ENCODE data around the gene PTPRG. TPM values are rescaled to one million over a fixed set of nuclear protein-coding genes. Genes with fewer than 3 reads are reported as not detected.

The PTPRG gene
- total and polyA plus RNA-seq, 5 experiments from 2014 or later: not detected

- Mint-ChIP-seq H3K9me3 (no peaks in the 10 kb centered on the region), H3K4me1 (no peaks in the 10 kb centered on the region), H3K27ac (no peak overlapping the region), H3K4me3 (no peak overlapping the region), H3K27me3 (peaks cover 2 to 25% (median 8%) of the 10 kb centered on the region in 5 donors), H3K36me3 (no peaks in the 10 kb centered on the region)
- ATAC-seq: no peak
- POLR2A ChIA-PET: no interaction called here
- no peak for DNase-seq
Measured at GRCh38 chr3:62242831-62243509, 681.6 kb downstream of the PTPRG start.

- POLR2A ChIA-PET: no interaction called here
- Mint-ChIP-seq H3K36me3 (no peaks in the 10 kb centered on the region), H3K4me3 (no peak overlapping the region), H3K4me1 (no peaks in the 10 kb centered on the region), H3K27me3 (peaks cover 0 to 24% (median 3%) of the 10 kb centered on the region in 5 donors), H3K27ac (no peak overlapping the region), H3K9me3 (no peaks in the 10 kb centered on the region)
- ATAC-seq (no peak), DNase-seq (no peak)
Measured at GRCh38 chr3:62246094-62246493, 684.7 kb downstream of the PTPRG start.

- no peak overlapping the region for H3K27ac Mint-ChIP-seq
- H3K27me3 Mint-ChIP-seq: peaks cover 0 to 29% (median 6%) of the 10 kb centered on the region in 5 donors
- DNase-seq (no peak), ATAC-seq (no peak)
- no peaks in the 10 kb centered on the region for H3K36me3 Mint-ChIP-seq
- POLR2A ChIA-PET: no interaction called here
- no peaks in the 10 kb centered on the region for H3K4me1 Mint-ChIP-seq
- H3K9me3 Mint-ChIP-seq: no peaks in the 10 kb centered on the region
- H3K4me3 Mint-ChIP-seq: no peak overlapping the region
Measured at GRCh38 chr3:62246985-62247384, 685.6 kb downstream of the PTPRG start.

- Mint-ChIP-seq H3K4me3 (no peak overlapping the region), H3K4me1 (no peaks in the 10 kb centered on the region), H3K27me3 (peaks cover 0 to 35% (median 7%) of the 10 kb centered on the region in 5 donors), H3K36me3 (no peaks in the 10 kb centered on the region), H3K27ac (no peak overlapping the region), H3K9me3 (no peaks in the 10 kb centered on the region)
- no peak for DNase-seq
- POLR2A ChIA-PET: no interaction called here
- no peak for ATAC-seq
Measured at GRCh38 chr3:62248734-62249483, 687.5 kb downstream of the PTPRG start.

- no peak overlapping the region for H3K4me3 Mint-ChIP-seq
- DNase-seq (no peak), ATAC-seq (no peak)
- H3K27ac Mint-ChIP-seq: no peak overlapping the region
- peaks cover 0 to 31% (median 7%) of the 10 kb centered on the region in 5 donors for H3K27me3 Mint-ChIP-seq
- POLR2A ChIA-PET: no interaction called here
- H3K9me3 Mint-ChIP-seq: no peaks in the 10 kb centered on the region
- no peaks in the 10 kb centered on the region for H3K36me3 Mint-ChIP-seq
- no peaks in the 10 kb centered on the region for H3K4me1 Mint-ChIP-seq
Measured at GRCh38 chr3:62249484-62249776, 688.1 kb downstream of the PTPRG start.

- DNase-seq (no peak), ATAC-seq (no peak)
- POLR2A ChIA-PET: no interaction called here
- Mint-ChIP-seq H3K36me3 (no peaks in the 10 kb centered on the region), H3K27ac (no peak overlapping the region), H3K27me3 (peaks cover 0 to 26% (median 7%) of the 10 kb centered on the region in 5 donors), H3K4me1 (no peaks in the 10 kb centered on the region), H3K4me3 (no peak overlapping the region), H3K9me3 (no peaks in the 10 kb centered on the region)
Measured at GRCh38 chr3:62249855-62250543, 688.6 kb downstream of the PTPRG start.

GRCh38 chr3:62252438-62253157 lies 691.2 kb downstream of the PTPRG start:
- Mint-ChIP-seq H3K4me3 (no peak overlapping the region), H3K36me3 (no peaks in the 10 kb centered on the region), H3K27ac (no peak overlapping the region), H3K4me1 (no peaks in the 10 kb centered on the region), H3K9me3 (no peaks in the 10 kb centered on the region), H3K27me3 (peaks cover 0 to 13% (median 7%) of the 10 kb centered on the region in 5 donors)
- ATAC-seq (no peak), DNase-seq (no peak)
- POLR2A ChIA-PET: no interaction called here

- H3K27me3 Mint-ChIP-seq: peaks cover 0 to 14% (median 7%) of the 10 kb centered on the region in 5 donors
- no peaks in the 10 kb centered on the region for H3K4me1 Mint-ChIP-seq
- H3K27ac Mint-ChIP-seq: no peak overlapping the region
- H3K36me3 Mint-ChIP-seq: no peaks in the 10 kb centered on the region
- POLR2A ChIA-PET: no interaction called here
- ATAC-seq (no peak), DNase-seq (no peak)
- no peak overlapping the region for H3K4me3 Mint-ChIP-seq
- no peaks in the 10 kb centered on the region for H3K9me3 Mint-ChIP-seq
Measured at GRCh38 chr3:62253971-62254370, 692.6 kb downstream of the PTPRG start.

- POLR2A ChIA-PET: no interaction called here
- no peak for DNase-seq
- ATAC-seq: no peak
- Mint-ChIP-seq H3K27me3 (peaks cover 0 to 23% (median 7%) of the 10 kb centered on the region in 5 donors), H3K27ac (no peak overlapping the region), H3K9me3 (no peaks in the 10 kb centered on the region), H3K4me3 (no peak overlapping the region), H3K4me1 (no peaks in the 10 kb centered on the region), H3K36me3 (no peaks in the 10 kb centered on the region)
Measured at GRCh38 chr3:62255758-62256157, 694.4 kb downstream of the PTPRG start.

- POLR2A ChIA-PET: no interaction called here
- H3K27ac Mint-ChIP-seq: no peak overlapping the region
- ATAC-seq: no peak
Measured at GRCh38 chr3:62259924-62260323, 698.6 kb downstream of the PTPRG start.

GRCh38 chr3:62260655-62261054 lies 699.3 kb downstream of the PTPRG start:
- POLR2A ChIA-PET: no interaction called here
- peaks cover 0 to 3% (median 0%) of the 10 kb centered on the region in 9 donors for H3K9me3 Mint-ChIP-seq

More at GRCh38 chr3:62259924-62260323, 698.6 kb downstream of the PTPRG start:
- DNase-seq: no peak
- H3K36me3 Mint-ChIP-seq: peaks cover 0 to 4% (median 0%) of the 10 kb centered on the region in 3 donors
- H3K27me3 Mint-ChIP-seq: peaks cover 0 to 22% (median 7%) of the 10 kb centered on the region in 5 donors
- peaks cover 0 to 3% (median 0%) of the 10 kb centered on the region in 9 donors for H3K9me3 Mint-ChIP-seq
- no peaks in the 10 kb centered on the region for H3K4me1 Mint-ChIP-seq
- H3K4me3 Mint-ChIP-seq: no peak overlapping the region

GRCh38 chr3:62261121-62261520 lies 699.8 kb downstream of the PTPRG start:
- no peak overlapping the region for H3K4me3 Mint-ChIP-seq
- ATAC-seq (no peak), DNase-seq (no peak)
- H3K27ac Mint-ChIP-seq: no peak overlapping the region
- H3K27me3 Mint-ChIP-seq: peaks cover 0 to 22% (median 7%) of the 10 kb centered on the region in 5 donors
- POLR2A ChIA-PET: no interaction called here
- H3K36me3 Mint-ChIP-seq: peaks cover 0 to 4% (median 0%) of the 10 kb centered on the region in 3 donors
- peaks cover 0 to 3% (median 0%) of the 10 kb centered on the region in 9 donors for H3K9me3 Mint-ChIP-seq
- no peaks in the 10 kb centered on the region for H3K4me1 Mint-ChIP-seq

More at GRCh38 chr3:62260655-62261054, 699.3 kb downstream of the PTPRG start:
- H3K27ac Mint-ChIP-seq: no peak overlapping the region
- DNase-seq (no peak), ATAC-seq (no peak)
- H3K27me3 Mint-ChIP-seq: peaks cover 0 to 22% (median 7%) of the 10 kb centered on the region in 5 donors
- H3K4me3 Mint-ChIP-seq: no peak overlapping the region
- H3K4me1 Mint-ChIP-seq: no peaks in the 10 kb centered on the region
- H3K36me3 Mint-ChIP-seq: peaks cover 0 to 4% (median 0%) of the 10 kb centered on the region in 3 donors

- peaks cover 0 to 4% (median 0%) of the 10 kb centered on the region in 3 donors for H3K36me3 Mint-ChIP-seq
- DNase-seq (no peak), ATAC-seq (no peak)
- H3K9me3 Mint-ChIP-seq: peaks cover 0 to 3% (median 0%) of the 10 kb centered on the region in 9 donors
- no peak overlapping the region for H3K27ac Mint-ChIP-seq
- H3K4me3 Mint-ChIP-seq: no peak overlapping the region
- H3K27me3 Mint-ChIP-seq: peaks cover 0 to 22% (median 7%) of the 10 kb centered on the region in 5 donors
- POLR2A ChIA-PET: no interaction called here
- H3K4me1 Mint-ChIP-seq: no peaks in the 10 kb centered on the region
Measured at GRCh38 chr3:62261736-62262135, 700.4 kb downstream of the PTPRG start.
